ENCODE results near the gene CSRNP3.
"Not testable (repeated sequence)": the region's sequence is repeated elsewhere in the genome, so short reads cannot be mapped to it uniquely, and the experiment has no call there.

CSRNP3 gene

DNA sequence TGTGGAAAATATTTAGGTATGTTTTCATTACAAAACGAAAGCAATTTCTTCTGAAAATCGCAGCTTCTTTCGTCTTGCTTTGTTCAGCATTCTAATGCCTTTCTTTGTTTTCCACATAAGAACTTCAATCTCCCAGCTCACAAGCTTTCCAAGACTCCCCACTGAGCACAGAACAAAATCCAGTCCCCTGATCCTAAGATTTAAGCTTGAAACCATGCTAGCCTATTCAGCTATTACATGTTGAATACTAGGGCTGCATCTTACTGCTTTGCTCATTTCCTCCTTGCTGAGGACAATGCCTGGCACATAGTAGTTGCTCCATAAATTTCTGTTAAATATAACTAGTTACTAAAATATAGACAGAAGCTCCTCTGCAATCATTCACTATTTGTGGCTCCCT is 163.9 kb downstream of the CSRNP3 start:
- peak; percentile 16 for DNase-seq (ENCODE audit: low read depth, low spot score)

DNA sequence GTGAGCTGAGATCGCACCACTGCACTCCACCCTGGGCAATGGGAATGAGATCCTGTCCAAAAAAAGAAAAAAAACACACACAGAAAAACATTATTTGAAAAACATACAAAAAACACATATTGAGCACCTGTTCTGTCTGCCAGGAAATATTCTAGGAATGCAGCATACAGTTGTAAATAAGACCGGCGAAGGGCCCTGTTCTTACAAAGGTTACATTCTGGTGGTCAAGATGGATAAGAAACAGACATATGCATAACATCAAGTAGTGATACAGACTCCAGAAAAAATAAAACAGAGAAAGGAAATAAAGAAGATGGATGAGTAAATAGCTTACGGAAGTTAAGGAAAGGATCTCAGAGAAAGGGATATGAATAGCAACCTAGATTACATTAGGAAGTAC is 164.8 kb downstream of the CSRNP3 start:
- peak; percentile 26 for DNase-seq (ENCODE audit: low read depth, low spot score)

DNA sequence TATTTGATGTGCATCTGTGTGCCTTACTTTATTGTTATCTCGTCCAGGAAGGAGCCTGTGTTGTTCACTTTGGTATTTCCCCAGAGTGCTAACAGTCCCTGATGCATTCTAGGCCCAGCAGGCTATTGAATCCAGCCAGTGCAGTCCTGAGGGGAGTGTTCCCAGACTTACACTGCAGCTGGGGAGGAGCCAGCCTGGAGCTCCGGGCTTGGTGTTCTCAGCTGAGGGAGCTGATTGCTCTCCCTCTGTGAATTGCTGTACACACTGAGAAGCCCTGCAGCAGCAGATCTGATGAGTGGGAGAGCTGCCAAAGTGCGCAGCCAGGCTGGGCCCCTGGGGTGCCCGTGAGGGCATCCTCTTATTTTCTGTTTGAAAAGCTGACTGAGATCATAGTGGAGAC is 165.4 kb downstream of the CSRNP3 start:
- peak; percentile 73 for DNase-seq (ENCODE audit: low read depth, low spot score)

DNA sequence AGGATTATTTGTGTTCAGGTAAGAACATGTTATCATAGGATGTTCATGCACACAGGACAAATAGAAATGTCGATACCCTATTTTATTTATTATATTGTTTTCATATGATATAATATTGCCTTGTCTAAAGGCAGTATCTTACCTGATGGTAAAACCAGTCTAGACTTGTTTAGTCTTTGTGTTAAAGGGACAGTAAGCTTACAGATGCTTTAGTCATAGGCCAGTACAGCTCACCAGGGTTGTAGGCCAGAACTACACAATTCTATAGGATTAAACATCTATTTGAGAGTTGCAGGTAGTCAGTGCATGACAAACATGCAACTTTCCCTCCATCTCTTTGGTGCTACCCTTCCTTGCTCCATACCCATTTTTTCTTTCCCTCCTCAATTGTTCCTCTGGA is 166.0 kb downstream of the CSRNP3 start:
- DNase-seq (ENCODE audit: low read depth, low spot score), result no peak

DNA sequence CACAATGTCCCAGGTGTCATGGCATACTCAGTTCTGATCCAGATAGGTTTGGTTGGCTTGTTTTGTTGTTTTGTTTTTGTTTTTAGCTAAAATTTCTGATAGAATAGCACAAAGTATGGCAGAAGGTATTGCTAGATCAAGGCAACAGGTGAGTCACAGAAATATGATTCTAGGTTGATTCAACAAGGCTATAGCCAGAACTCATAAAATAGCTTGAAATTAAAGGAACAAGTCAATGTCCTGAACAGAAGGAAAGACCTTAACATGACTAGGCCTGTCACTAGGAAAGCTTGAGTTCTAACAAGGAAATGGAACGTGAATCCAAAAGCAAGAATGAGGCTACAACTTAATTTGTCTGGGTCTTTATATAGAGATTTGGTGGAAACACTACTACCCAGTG is 167.5 kb downstream of the CSRNP3 start:
- DNase-seq (ENCODE audit: low read depth, low spot score), result no peak

DNA sequence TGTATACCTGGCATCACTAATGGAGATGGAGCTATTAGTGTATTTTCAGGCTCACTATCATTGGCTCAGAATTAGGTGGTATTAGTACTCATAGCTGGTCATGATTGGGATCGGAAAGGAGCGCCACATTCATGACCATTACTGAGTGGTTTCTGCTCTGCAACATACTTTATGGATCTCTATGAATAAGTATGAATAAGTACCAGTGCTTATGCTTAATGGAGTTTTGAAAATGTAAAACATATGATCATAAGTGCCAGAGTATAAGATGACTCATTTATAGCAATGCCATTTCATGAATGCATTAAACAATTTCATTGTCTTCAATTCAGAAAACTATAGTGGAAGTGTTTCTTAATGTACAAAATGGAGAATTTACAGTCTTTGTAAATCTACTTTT is 167.9 kb downstream of the CSRNP3 start:
- no peak for DNase-seq (ENCODE audit: low read depth, low spot score)

DNA sequence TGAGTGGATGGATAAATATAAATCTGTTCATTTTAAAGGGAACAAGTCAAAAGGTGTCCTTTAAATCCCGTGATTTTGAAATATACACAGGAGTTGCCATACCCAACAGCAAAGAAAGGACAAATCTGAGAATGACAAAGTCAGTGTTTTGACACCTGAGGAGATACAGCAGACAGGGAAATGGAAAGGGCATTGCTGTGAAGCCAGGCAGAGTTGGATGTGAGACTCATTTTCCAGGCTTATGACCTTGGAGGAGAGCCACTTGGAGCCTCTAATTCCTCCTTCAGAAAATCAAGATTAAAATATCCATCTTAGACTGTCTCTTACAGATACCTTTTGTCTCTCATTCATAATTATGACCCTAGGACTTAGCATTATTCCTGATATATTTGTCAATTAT is 170.0 kb downstream of the CSRNP3 start:
- no peak for DNase-seq (ENCODE audit: low read depth, low spot score)

DNA sequence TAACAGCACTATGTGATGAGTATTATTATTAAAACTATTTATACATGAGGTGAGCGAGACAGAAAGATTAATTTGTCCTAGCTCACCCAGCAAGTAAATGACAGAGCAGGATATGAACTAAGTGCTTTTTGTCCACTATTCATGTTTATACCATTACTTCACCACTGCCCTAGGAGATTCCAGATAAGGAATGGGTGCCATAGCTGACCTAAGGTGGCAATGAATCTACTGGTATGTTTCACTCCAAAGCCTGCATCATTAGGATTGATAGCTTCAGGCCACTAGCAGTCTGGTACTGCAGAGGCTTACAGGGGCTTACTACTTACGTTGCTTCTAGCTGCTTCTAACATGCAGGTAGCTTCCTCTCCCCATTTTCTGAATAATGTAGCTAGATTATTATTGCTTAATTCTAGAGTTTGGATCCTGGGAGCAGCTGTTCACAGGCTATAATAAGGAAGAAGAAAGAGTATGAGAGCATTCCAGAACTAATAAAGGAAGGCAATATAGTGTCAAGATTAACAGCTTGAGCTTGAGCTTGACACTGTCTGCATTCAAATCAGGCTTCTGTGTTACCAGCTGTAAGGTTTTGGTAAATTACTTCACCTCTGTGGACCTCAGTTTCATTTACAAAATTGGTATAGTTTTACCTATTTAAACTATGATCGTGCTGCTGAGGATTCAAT is 170.9 kb downstream of the CSRNP3 start:
- DNase-seq (ENCODE audit: low read depth, low spot score), result no peak

DNA sequence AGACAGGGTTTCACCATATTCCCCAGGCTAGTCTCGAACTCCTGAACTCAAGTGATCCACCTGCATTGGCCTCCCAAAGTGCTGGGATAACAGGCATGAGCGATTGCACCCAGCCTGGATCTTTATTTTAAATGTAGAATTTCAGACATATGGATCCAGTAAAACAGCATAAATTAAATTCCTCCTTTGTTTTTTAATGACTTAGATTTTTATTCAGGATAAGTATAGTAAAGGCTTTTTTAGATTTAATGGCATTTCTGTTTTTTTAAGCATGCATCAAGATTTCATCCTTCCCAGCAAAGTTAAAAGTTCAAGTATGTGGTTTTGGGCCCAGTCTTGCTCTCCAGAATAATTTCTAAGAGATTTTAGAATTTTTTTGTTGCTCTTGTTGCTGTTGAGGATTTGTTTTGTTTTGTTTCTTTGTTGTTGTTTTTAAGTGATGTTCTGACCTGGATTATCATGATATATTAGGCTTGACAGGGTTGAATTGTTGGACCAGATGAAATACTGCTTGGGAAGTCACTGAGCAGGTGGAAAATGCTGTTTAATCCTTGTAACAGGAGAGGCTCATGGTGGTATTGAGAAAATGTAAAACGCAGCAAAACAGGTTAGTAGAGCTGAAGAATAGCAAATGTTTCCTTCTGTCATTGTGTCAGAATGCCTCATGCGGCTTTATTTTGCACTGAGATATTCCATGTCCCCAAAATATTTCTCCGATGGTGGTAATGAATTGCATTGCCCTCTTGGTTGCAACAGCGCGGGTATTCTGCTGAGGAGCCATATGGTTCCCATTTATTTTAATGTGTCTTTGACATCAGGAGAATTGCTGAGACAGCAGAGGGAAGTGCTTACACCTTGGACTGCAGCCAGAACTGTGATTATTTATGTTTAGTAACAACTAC is 176.7 kb downstream of the CSRNP3 start:
- DNase-seq (ENCODE audit: low read depth, low spot score), result no peak

DNA sequence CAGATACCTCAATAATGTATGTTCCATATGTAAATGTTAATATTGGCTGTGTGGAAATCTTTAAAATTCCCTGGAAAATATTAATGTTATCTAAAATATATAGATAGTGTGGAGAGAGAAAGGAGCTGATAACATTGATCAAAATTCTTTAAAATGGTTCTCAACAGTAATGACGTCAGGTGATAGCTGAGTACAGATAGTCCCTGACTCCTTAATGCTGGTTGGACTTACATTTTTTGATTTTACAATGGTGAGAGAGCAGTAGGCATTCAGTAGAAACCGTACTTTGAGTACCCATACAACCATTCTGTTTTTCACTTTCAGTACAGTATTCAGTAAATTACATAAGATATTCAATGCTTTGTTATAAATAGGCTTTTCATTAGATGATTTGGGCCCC is 177.9 kb downstream of the CSRNP3 start:
- no peak for DNase-seq (ENCODE audit: low read depth, low spot score)

DNA sequence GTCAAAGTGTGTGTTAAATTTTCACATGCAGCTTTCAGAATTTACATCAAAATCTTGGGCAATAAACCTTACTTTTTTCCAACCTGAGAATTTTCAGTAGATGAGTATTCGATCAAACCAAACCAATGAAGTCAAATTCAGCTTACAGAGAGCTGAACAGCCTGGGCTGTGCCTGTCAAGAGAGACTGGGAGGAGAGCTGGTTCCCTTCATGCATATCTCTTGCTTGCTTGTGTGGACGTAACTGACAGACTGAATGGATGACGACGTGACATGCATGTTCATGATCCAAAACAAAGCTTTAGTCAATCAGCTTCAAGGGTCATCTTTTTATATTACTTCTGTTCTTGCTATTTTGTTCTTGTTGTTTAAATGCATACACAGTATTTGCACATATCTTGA is 179.3 kb downstream of the CSRNP3 start:
- DNase-seq (ENCODE audit: low read depth, low spot score), result no peak

DNA sequence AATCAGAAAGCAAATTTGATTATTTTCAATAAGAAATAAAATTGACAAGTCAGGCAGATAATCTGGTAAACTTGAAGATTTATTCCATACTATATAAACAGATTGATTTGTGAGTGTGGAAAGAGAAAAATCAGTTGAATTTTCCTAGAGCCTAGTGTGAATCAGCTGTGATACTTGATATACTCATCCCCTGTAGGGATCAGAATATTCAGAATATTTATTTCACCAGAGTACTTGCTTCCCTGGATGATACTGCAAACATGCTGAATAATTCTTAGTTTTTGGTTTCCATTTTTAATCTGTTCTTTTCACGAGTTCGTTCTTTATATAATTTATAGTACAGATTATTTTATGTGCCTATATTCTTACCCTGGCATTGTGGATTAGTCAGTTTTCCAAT is 181.7 kb downstream of the CSRNP3 start:
- DNase-seq (ENCODE audit: low read depth, low spot score), result no peak

DNA sequence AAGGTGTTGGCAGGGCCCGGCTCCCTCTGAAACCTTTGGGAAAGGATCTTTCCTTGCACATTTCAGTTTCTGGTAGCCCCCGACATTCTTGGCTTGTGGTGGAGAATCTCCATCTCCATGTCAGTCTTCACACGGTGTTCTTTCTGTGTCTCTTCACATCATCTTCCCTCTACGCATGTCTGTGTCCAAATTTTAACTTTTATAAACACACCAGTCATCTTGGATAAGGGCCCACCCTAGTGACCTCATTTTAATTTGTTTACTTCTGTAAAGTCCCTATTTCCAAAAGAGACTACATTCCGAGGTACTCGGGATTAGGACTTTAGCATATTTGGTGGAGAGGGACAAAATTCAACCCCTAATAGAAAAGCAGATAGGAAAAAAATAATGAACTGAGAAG is 186.2 kb downstream of the CSRNP3 start:
- no peak for DNase-seq (ENCODE audit: low read depth, low spot score)

DNA sequence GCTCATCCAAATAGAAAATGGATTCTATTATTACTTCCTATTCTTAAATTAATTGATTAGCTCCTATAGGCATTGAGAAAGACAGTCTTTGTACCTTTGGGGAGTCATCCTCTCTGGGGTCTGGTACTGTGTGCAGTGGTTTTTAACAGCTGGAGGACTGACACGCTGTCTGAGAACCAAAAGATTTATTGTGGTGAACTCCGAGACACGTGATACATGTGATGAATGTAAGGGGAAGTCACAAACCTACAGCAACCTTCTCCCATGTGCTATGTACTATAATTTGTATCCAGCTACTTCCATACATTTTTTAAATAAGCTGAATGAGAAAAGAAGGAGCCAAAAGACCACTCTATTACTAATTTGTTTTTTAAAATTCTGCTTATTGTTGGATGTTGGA is 190.9 kb downstream of the CSRNP3 start:
- DNase-seq (ENCODE audit: low read depth, low spot score), result no peak

DNA sequence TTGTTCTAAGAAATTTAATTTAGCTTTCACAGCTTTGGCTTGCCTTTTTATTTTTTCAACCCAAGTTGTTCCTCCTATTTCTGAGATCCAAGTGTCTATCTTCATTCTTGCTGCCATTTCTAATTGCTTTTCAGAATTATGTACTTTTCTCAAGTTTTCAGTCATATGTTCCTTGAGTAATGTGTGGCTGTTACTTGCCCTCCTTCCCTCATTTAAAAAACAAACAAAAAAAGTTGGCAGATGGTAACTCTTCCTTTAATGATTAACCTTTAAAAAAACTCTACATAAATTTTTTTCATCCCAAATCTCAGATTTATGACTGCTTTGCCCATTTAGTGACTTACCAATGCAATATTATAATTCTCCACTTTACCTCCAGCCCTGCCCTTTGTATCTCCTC is 193.2 kb downstream of the CSRNP3 start:
- DNase-seq (ENCODE audit: low read depth, low spot score), result no peak

DNA sequence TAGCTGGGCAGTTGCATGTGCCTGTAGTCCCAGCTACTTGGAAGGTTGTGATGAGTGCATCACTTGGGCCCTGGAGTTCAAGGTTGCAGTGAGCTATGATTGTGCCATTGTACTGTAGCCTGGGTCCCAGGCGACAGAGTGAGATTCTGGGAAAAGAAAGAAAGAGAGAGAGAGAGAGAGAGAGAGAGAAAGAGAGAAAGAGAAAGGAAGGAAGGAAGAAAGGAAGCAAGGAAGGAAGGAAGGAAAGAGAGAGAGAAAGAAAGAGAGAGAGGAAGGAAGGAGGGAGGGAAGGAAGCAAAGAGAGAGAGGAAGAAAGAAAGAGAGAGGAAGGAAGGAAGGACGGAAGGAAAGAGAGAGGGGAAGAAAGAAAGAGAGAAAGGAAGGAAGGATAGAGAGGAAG is 196.1 kb downstream of the CSRNP3 start:
- DNase-seq (ENCODE audit: low read depth, low spot score), result no peak

DNA sequence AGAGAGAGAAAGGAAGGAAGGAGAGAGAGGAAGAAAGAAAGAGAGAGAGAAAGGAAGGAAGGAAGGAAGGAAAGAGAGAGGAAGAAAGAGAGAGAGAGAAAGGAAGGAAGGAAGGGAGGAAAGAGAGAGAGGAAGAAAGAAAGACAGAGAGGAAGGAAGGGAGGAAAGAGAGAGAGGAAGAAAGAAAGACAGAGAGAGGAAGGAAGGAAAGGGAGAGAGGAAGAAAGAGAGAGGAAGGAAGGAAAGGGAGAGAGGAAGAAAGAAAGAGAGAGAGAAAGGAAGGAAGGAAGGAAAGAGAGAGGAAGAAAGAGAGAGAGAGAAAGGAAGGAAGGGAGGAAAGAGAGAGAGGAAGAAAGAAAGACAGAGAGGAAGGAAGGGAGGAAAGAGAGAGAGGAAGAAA is 196.6 kb downstream of the CSRNP3 start:
- DNase-seq (ENCODE audit: low read depth, low spot score), result not testable (repeated sequence)

DNA sequence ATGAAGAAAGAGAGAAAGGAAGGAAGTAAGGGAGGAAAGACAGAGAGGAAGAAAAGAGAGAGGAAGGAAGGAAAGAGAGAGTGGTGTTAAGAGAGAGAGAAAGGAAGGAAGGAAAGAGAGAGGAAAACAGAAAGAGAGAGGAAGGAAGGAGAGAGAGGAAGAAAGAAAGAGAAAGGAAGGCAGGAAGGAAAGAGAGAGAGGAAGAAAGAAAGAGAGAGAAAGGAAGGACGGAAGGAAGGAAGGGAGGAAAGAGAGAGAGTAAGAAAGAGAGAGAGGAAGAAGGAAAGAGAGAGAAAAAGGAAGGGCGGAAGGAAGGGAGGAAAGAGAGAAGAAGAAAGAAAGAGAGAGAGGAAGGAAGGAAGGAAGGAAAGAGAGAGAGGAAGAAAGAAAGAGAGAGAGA is 197.1 kb downstream of the CSRNP3 start:
- DNase-seq (ENCODE audit: low read depth, low spot score), result no peak

DNA sequence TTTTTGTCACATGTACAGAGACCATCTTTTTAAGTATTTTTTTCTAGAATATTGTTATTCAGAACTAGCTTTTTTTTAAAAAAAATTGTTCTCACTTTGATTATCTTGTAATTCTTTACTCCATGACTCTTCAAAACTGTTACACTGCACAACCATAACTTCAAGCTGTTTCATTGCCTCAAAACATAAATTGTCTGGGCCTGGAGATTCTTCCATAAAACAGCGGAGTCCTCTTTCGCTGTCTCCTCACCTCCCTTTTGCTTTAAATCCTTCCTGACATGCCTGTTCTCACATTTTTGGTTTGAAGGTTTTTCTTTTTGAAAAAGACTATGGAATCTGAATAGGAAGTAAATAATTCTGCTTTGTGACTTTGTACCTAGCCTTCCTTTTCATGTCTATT is 197.9 kb downstream of the CSRNP3 start:
- DNase-seq (ENCODE audit: low read depth, low spot score), result no peak

DNA sequence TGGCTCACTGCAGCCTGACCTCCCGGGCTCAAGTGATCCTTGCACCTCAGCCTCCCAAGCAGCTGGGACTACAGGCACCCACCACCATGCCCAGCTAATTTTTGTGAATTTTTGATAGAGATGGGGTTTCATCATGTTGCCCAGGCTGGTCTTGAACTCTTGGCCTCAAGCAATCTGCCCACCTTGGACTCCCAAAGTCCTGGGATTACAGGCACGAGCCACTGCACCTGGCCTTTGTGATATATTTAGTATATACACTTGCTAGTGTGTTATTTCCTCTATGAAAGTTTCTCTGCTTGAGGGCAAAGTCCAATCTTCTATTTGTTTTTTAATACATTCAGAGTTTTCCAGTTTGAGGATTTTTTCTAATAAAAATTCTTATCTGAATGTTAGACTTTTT is 205.3 kb downstream of the CSRNP3 start:
- DNase-seq (ENCODE audit: low read depth, low spot score), result no peak

DNA sequence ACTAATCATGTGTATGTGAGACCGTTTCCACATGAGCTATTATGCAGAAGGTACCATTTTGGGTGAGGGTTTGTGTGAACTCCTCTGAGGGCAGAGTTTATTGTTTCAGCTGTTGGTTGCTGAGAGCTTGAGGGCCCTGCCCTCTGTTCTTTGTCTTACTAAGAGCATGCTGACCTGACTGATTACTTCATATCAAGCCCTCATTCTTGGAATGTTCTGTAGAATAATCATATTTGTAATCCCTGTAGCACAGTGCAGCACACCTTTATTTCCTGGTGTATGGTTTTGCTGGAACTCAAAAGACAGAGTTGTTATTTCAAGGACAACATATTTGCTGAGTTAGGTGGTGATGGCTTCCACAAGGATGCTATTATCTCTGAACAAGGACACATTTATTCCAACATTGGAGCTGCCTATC is 206.1 kb downstream of the CSRNP3 start:
- DNase-seq (ENCODE audit: low read depth, low spot score), result peak; percentile 13

DNA sequence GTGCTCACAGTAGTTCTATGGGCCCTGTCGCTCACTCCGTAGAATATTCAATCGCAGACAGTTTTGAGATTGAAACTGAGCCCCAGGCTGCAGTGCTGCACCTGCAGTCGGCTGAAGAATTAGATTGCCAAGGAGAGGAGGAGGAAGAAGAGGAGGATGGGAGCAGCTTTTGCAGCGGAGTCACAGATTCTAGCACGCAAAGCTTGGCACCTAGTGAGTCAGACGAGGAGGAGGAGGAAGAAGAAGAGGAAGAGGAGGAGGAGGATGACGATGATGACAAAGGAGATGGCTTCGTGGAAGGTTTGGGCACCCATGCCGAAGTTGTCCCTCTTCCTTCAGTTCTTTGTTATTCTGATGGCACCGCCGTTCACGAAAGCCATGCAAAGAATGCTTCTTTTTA is 209.4 kb downstream of the CSRNP3 start:
- no peak for DNase-seq (ENCODE audit: low read depth, low spot score)

DNA sequence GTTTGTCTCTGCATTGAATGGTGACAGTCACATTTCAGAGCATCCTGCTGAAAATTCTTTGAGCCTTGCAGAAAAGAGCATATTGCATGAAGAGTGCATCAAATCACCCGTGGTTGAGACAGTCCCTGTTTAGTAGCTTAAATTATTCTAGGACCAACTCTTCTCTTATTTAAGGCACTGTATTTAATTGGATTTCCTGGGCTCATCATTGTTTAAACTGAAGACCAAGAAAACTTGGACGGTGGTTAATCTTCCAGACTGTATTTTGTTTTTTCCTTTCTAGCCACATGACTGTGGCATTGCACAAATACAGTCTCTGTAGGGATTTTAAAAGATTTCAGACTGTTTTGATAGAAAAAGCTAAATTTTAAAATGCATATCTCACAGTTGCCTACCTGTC is 210.1 kb downstream of the CSRNP3 start:
- DNase-seq (ENCODE audit: low read depth, low spot score), result no peak

Measured in astrocyte of the hippocampus (primary cell).